Measurements from ENCODE around the gene AGBL5.

Gene AGBL5

GRCh38 chr2:27085673-27086089, 34.2 kb downstream of the AGBL5 start:
- TF ChIP-seq CTCF (IDR thresholded peaks at IDR 0.05; ENCODE audit: control insufficient read depth, insufficient read depth, low read depth, low read length, missing control alignments) = peak; percentile 55
- DNase-seq (ENCODE audit: low read depth) = no peak
- peak overlapping the region; percentile 53 for H3K4me3 ChIP-seq (ENCODE audit: control insufficient read depth, low read depth, low read length)

GRCh38 chr2:27086090-27086723, 34.7 kb downstream of the AGBL5 start:
- peak; percentile 67 for TF ChIP-seq CTCF (IDR thresholded peaks at IDR 0.05; ENCODE audit: control insufficient read depth, insufficient read depth, low read depth, low read length, missing control alignments)
- peak; percentile 44 for DNase-seq (ENCODE audit: low read depth)
- peak overlapping the region; percentile 53 for H3K4me3 ChIP-seq (ENCODE audit: control insufficient read depth, low read depth, low read length)

- no peak for DNase-seq (ENCODE audit: low read depth)
- H3K4me3 ChIP-seq (ENCODE audit: control insufficient read depth, low read depth, low read length) = peak within 1 kb of the TSS; percentile 53
- TF ChIP-seq CTCF (IDR thresholded peaks at IDR 0.05; ENCODE audit: control insufficient read depth, insufficient read depth, low read depth, low read length, missing control alignments) = no peak
Observed at GRCh38 chr2:27086724-27087593, 35.5 kb downstream of the AGBL5 start, which contains the start of gene KHK. KHK (plus strand) TSS chr2:27086772; CDS start chr2:27087260, 488 bp downstream.

GRCh38 chr2:27087823-27088410, 36.4 kb downstream of the AGBL5 start:
- no peak for DNase-seq (ENCODE audit: low read depth)
- TF ChIP-seq CTCF (IDR thresholded peaks at IDR 0.05; ENCODE audit: control insufficient read depth, insufficient read depth, low read depth, low read length, missing control alignments) = no peak
- no peak overlapping the region for H3K4me3 ChIP-seq (ENCODE audit: control insufficient read depth, low read depth, low read length)

- H3K4me3 ChIP-seq (ENCODE audit: control insufficient read depth, low read depth, low read length) = no peak overlapping the region
Observed at GRCh38 chr2:27088634-27089033, 37.2 kb downstream of the AGBL5 start.

More at GRCh38 chr2:27088634-27089033, 37.2 kb downstream of the AGBL5 start:
- no peak for TF ChIP-seq CTCF (IDR thresholded peaks at IDR 0.05; ENCODE audit: control insufficient read depth, insufficient read depth, low read depth, low read length, missing control alignments)
- DNase-seq (ENCODE audit: low read depth) = no peak

Data from AG09309 (cell line).